Nucleus accumbens (tissue), 56 donors: ENCODE data around the gene MEI1.
A peak's percentile ranks its signal among the peaks of the same experiment; 100 is the strongest.

Source experiments
- DNase-seq, 56 donors: peaks; one replicate each; lab custom pipeline; 2025; lab: John Stamatoyannopoulos, UW

The MEI1 gene

DNA sequence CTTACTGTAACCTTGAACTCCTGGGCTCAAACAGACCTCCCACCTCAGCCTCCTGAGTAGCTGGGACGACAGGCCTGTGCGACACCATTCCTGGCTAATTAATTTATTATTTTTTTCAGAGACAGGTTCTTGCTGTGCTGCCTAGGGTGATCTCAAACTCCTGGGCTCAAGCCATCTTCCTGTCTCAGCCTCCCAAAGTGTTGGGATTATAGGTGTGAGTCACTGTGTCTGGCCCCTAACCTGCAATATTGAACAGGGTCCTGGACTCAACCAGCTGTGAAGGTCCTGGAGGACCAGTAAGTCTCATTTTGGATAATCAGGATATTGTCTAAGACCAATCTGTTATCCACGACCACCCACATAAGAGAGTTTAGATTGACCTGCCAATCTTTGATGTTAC, 116.4 kb downstream of the MEI1 start:
- no peak for DNase-seq

DNA sequence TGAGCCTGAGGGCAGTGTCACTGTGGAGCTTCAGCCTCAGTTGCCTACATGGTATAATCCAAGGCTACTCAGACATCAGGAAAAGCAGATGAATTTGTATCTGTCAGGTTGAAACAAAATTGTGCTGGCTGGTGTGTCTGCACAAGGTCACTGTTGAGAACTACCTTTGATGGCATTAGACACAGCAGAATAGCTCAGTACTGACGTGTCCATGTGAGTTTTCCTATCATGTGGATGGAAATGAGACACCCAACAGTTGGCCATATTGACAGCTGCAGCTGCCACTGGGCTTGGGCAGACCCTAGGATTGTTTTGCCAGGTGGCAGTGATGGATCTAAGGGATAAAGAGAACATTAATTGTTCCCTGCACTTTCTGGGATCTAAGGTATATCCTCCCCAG, 116.9 kb downstream of the MEI1 start:
- no peak for DNase-seq

DNA sequence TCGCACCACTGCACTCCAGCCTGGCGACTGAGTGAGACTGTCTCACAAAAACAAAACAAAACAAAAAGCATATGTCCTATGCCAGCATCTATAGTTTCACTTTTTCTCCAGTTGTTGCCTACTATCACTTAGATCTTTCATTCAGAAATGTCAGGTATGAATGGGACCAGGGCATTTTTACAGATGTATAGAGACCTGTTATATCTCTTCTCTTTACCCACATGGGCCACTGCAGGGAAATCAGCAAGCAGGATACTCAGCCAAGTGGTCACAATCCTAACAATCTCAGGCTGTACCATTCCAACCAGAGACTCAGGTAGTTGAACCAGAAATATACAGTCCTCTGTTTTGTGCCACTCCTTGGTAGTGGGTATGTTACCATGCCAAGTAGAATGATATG, 117.6 kb downstream of the MEI1 start:
- DNase-seq, result no peak

DNA sequence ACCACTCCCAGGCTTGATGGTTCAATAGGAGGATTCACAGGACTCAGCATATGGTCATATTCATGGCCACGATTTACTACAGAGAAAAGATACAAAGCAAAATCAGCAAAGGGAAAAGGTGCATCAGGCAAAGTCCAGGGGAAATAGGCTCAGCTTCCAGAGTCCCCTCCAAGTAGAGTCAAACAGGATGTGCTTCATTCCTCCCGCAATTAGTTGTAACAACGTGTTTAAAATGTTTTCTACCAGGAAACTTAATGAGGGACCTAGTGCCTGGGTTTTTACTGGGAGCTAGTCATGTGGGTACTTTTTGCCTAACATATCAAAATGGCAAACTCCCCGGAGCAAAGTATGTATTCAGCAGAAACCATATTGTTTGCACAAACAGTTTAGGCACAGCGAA, 118.7 kb downstream of the MEI1 start:
- DNase-seq, result no peak

DNA sequence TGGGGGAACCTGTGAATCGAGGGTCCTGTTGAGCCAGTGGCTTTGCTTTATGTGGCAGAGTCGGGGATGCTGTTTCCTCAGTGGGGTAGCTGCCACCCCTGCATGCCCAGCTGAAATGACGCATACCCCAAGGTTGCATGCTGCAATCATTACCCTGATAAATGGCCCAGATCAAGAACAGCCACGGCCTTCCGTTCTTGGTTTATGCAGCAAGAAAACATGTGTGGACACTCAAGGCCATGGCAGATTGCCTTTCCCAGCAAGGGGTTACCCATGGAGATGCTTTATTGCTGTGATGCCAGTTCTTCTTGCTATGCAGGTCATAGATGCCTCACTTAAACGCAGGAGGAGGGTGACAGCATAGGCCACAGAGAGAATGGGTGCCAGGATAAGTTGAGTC, 119.3 kb downstream of the MEI1 start:
- no peak for DNase-seq

DNA sequence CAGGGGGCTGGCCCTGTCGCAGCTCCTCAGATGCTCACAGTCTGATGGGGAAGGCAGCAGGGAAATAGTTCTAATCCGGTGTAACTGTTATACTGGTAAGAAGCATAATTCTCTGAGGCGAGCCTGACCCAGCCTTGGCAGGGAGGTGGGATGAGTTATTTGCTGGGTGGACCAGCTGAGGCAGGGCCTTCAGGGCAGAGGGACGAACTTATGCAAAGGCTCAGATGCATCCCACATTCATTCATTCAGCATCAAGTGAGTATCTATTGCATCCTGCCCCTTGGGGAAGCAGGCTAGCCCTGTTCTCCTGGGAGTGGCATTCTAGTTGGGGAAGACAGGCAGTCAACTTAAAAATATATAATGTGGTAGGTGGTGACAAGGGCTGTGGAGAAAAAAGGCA, 120.0 kb downstream of the MEI1 start:
- no peak for DNase-seq

DNA sequence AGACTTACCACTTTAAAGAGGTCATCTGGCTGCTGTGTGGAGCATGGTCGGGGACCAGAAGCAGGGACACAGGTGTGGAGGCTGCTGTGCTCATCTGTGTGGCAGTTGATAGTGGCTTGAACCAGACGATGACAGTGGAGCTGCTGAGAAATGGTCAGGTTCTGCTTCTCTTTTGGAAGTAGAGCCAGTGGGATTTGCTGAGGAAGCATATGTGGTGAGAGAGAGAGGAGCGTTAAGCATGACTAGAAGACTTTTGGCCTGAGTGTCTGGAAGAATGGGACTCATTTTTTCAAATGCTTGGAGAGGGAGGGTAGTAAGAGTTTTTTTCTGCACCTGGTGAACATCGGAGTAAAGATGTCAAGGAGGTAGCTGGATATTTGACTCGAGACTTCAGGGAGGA, 121.1 kb downstream of the MEI1 start:
- no peak for DNase-seq

DNA sequence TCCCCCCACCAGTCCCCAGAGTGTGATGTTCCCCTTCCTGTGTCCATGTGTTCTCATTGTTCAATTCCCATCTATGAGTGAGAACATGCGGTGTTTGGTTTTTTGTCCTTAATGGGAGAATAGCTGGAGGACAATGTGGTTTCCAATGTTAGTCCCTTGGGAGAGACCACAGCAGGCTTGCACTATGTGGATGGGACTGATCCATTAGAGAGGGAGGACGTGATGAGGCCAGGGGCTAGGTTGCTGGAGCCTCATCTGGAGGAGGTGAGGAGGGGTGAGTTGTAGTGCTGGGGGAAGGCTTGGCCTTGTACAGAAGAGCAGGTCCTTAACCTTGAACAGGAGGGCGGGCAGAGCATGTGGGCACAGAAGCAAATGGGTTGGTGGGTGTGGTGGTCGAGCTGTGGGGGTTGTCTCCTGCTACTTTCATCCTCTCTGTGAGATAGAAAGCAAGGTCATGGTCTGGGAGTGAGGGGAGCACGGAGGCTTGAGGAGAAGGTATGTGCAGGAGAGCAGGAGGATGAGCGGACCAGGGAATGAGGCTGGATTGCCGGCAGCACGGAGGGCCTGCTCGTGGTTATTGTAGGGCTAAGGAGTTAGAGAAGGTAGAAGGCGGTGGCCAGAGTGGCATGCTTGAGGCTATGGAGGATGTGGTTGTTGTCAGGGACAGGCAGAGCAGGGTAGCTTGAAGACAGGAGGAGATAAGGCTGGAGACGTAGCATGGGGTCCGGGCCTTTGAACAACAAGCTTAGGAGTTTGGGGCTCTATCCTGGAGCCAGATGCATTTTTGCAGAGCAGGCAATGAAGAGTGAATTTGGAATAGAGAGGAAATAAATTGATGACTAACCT, 122.4 kb downstream of the MEI1 start:
- no peak for DNase-seq

DNA sequence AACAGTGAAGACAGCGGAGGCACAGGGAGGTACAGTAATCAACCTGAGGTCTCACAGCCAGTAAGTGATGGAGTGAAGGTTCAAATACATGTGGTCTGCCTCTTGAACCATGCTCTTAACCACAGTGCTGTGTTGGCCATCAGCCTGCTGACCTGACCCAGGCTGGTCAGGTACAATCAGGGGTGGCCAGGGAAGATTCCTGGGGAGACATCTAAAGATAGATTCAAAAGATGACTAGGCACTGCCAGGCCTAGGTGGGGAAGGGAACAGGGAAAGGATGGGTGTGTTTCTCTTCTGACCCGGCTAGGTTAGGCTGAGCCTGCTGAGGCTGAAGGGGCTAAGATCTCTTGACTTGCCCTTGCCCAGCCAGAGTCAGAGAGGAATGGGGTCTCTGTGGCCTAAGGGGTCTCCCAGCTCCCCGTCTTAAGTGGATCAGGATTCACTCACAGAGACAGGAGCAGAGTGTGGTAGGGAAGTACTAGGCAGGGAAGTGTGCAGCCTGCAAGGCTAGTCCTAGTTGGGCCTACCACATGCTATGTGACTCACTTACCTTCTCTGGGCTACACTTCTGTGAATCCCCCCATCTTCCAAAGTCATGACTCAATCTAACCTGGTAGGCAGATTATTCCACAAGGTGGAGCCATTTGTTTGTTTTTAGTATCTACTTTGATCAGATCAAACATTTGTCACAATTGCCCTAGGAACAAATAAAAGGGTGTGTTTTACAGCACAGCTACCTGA, 123.2 kb downstream of the MEI1 start:
- DNase-seq, result no peak

DNA sequence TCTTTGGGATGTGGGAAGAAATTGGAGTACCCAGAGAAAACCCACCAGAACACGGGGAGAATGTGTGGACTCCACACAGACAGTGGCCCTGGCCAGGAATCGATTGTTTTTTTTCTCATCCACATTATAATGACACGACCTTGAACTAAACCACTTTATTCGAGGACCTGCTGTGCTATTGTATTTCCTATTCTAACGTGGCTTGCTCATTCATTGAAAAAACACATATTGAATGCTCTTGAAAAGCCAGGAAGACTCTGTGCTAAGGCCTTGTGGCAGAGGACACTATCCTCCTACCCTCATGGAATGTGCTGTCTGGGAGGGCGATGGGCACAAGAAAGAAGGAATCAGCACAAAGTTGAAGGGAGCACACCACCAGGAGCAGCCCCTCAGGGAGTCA, 124.5 kb downstream of the MEI1 start:
- no peak for DNase-seq

DNA sequence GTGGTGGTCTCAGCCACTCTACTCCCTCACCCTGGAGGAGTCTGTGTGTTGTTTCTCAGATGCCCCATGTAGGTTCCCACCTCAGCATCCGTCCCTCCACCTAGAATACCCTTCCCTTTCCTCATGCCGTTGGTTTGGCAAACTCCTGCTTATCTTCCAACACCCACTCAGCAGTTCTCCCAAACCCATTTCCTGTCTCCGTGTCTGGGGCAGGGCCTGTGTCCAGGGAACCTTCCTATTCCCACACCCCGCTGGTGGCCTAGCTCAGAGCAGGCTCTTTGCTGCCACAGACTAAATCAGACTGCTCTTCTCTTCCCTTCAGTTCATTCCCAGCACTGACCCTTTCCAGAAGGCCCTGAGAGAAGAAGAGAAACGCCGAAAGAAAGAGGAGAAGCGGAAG, 126.1 kb downstream of the MEI1 start:
- no peak for DNase-seq

DNA sequence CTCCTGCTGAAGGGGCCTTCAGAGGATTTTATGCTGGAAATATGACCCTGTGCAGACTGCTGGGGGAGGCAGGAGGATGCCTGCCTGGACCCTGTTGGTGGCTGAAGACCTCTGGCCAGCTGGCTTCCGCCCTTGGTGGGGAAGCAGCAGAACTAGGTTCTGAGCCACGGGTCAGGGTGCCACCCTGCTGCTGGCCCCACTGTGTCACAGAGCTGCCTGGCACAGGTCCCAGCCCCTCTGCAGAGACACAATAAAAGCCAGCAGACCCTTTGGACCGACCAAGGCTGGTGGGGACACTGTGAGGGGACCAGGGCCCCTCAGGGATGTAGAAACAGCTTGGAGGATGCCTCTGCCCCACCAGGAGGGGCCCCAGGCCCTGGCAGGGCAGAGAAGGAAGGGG, 126.7 kb downstream of the MEI1 start:
- DNase-seq, result no peak

DNA sequence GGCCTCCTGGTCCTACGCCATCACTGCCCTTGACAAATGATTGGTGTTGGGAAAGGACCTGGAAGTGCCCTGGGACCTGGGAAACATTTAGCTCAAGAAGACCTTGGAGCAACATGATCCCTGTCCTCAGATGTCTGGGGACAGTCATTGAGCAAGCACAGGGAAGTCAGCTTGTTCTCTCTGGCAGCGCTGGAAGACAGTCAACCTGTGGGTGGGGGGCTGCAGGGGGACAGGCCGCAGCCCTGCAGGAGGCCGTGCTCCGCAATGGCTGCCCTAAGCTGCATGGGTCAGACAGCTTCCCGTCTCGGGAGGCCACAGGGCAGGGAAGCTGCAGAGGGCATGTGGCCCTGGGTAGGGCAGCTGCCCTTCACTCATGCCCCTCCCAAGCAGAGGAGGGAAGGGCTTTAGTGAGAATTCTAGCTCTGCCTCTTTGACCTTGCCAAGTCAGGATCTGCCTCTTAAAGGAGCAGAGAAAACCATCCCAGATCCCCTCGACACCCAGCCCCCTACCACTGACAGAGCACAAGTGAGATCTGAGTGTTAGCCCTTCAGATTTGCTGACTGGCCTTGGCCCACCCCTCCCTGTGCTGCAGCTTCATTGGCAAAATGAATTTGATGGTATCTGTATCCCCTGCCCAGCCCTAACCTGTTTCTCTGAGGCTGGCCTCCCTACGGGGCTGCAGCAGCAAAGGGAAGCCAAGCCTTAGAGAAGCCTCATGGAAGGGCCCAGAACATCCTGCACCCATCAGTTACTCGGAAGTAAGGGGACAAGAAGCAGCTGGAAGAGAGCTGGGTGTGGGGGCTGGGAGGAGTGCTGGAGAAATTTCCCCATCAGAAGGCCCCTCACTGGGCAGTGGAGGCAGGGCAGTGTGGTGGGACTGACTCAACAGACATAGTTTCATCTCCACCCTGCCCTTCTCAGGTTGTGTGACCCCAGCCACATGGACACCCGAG, 127.4 kb downstream of the MEI1 start:
- DNase-seq, result peak in 1 of 56 donors; percentile 27

DNA sequence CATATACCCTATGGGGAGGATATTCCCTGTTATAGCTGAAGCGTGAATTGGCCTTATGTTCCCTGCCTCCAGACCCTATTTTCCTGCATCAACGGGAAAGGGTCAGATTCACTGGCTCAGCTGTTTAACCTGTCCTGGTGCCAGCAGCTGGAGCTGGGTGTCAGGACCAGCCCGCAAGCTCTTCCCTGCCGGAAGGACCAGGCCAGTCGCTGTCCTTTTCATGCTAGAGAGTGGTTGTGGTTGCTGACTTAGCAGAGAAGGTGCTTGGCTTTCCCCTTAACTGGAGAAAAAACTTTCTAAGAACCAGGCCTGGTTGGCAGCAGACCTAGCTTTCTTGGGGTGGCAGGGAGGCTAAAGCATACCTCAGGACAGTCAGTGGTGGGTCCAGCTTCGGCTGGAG, 128.4 kb downstream of the MEI1 start:
- peak in 1 of 56 donors; percentile 8 for DNase-seq

DNA sequence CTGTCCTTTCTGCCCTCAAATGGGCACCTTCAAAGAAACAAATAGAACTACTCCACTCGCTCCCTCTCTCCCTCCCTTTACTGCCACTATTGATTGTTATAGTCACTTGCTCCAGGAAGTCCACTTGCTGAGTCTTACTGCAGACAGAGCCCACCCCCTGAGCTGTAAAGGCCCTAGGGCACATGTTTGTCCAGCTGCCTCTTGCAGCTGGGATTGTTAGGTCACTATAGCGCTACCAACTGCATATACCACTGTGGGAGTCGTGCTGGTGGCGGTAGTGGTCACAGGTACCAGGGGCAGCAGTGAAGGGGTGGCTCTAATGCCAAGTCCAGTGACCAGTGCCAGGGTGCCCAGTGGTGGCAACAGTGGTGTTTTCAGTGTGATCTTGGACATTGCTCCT, 129.2 kb downstream of the MEI1 start:
- DNase-seq, result no peak

DNA sequence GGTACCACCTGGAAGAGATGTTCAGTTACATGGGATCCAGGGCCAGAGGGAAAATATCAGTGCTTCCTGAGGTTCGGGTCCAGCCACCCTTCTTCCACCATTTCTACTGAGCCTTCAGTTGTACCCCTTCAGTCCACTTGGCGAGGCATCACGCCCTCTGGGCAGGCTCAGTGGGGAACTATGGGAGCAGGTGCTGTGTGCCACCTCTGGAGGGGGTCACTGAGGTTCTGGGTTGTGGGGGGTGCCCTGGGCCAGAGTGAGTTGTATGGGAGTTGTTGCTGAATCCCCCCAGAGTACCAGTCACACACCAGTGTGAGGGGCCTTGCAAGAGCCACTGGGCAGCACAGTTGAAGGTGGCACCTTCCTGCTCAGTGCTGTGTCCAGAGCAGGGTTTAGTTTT, 130.9 kb downstream of the MEI1 start:
- no peak for DNase-seq

DNA sequence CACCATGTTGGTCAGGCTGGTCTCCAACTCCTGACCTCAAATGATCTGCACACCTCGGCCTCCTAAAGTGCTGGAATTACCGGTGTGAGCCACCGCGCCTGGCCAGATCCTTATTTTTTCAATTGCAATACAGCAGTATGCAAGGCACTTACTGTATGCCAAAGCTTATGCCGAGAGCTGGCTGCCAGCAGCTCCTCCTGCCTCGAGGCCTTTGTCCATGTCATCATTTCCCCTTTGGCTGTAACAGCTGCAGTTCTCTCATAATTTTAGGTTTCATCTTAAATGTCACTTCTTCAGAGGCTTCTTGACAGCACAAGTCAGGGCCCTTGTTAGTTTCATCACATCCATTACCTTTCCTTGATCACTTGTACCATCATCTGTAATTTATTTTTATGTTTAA, 132.1 kb downstream of the MEI1 start:
- no peak for DNase-seq

DNA sequence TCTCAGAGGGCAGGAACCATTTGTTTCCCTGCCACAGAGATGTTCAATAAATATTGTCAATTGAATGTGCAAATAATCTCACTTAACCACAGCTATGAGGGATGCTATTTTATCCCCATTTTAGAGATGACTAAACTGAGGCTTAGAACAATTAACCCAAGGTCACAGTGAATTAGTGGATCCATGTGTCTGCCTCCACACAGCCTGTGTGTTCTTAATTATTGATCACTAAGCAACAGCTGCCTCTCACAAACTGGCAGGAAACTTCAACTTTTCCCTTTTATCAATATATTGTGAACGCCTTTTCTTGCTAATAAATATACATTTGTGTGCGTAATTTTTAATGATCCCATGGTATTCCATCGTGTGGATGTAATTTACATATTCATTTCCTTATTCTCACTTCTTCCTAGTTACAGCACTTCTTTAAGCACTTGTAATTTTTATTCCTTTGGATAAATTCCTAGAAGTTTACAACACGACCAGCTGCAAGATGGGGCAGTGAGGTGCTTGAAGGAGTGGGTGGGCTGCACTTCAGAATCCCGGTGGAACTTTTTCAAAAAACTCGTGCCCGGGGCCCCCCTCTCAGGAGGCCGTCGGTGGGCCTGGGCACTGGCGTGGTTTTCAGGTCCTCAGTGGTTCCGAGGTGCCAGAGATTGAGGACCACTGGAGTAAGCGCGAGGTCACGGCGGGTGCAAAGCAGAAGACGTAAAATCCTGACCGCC, 132.7 kb downstream of the MEI1 start:
- no peak for DNase-seq

DNA sequence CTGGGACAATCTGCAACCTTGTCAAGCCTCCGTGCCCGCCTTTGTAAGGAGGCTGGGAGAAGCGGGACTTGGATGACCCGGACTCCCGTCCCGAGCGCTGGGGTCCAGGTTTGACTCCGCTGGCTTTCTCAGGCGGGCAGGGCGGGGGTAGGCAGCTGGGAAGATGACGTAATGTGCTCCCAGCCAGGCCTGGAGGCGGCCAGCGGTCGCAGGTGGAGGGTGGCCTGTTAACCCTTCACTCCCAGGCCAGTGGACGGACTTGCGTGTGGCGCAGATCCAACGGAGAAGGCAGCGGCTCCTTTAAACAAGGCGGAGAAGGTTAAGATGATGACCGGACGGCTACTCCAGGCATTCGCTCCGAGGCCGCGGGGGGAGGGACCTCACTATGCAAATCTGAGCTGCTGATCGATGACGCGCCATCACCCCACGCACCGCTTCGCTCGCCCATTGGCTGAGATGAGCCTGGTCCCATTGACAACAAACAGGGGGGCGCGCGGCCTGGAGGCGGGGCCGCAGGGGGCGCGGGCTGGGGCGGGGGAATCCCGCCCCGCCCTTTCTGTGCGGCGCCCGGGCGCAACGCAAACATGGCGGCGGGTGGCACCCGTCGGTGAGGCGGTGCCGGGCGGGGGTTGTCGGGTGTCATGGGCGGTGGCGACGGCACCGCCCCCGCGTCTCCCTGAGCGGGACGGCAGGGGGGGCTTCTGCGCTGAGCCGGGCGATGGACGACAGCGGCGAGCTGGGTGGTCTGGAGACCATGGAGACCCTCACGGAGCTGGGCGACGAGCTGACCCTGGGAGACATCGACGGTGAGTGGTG, 133.5 kb downstream of the MEI1 start, which contains the start of gene SREBF2:
TSS of gene SREBF2 (plus strand) at position 553 of the 816 bp plus-strand sequence. CDS start at position 719, 166 bp downstream.
- peak; percentile 85 to 100 (median 99) for DNase-seq
